Natural killer cell (primary cell): Measurements from ENCODE around the gene PLEK2. TPM values are rescaled to one million over a fixed set of nuclear protein-coding genes. Genes with fewer than 3 reads are reported as not detected.

Experiments
- ATAC-seq, 3 donors: fragments of 150-1000 bp in 2 of 3; fragments of 200-7000 bp in 1 of 3; cut with Tn5 transposase; 1 replicate in 1 of 3; 2 replicates in 2 of 3; pipeline ENCODE4 v1.10.0; 2021; ENCODE audit warnings: mild to moderate bottlenecking in 2 of 3, moderate library complexity in 2 of 3
- DNase-seq, 2 donors: peaks; one replicate each; pipeline versions ENCODE4 v3.0.0 to v3.0.0-alpha.2; 2013 to 2021; ENCODE audit warnings: mixed read lengths in 1 of 2
- H3K27ac ChIP-seq: one replicate; pipeline ENCODE4 v1.5.1; 2013; ENCODE audit warnings: mild to moderate bottlenecking, low read length
- H3K27me3 ChIP-seq: one replicate; pipeline ENCODE4 v1.6.1; 2013; ENCODE audit warnings: low read length; ENCODE audit not compliant: control insufficient read depth, insufficient read depth
- H3K36me3 ChIP-seq: one replicate; pipeline ENCODE4 v1.6.1; 2013; ENCODE audit warnings: low read length; ENCODE audit not compliant: control insufficient read depth, insufficient read depth
- H3K4me1 ChIP-seq: one replicate; pipeline ENCODE4 v1.6.1; 2013; ENCODE audit warnings: low read length; ENCODE audit not compliant: control insufficient read depth, insufficient read depth
- H3K4me3 ChIP-seq: one replicate; pipeline ENCODE4 v1.5.1; 2013; ENCODE audit warnings: low read length
- H3K9me3 ChIP-seq: one replicate; pipeline ENCODE4 v1.6.1; 2013; ENCODE audit warnings: low read length; ENCODE audit not compliant: control insufficient read depth, insufficient read depth
- H3K27ac Mint-ChIP-seq, 2 donors: one replicate each; pipeline ENCODE4 v1.8.0; 2022; ENCODE audit warnings: mild to moderate bottlenecking in 2 of 2, mixed read lengths in 2 of 2, moderate library complexity in 1 of 2
- H3K27me3 Mint-ChIP-seq, 2 donors: one replicate each; pipeline ENCODE4 v1.8.0; 2022; ENCODE audit warnings: low read depth in 2 of 2, mixed read lengths in 2 of 2
- H3K36me3 Mint-ChIP-seq: one replicate; pipeline ENCODE4 v1.8.0; 2022; ENCODE audit warnings: mixed read lengths
- H3K4me1 Mint-ChIP-seq, 2 donors: one replicate each; pipeline ENCODE4 v1.8.0; 2022; ENCODE audit warnings: mixed read lengths in 2 of 2
- H3K4me3 Mint-ChIP-seq: one replicate; pipeline ENCODE4 v1.8.0; 2022; ENCODE audit warnings: mild to moderate bottlenecking, moderate library complexity, mixed read lengths
- H3K9me3 Mint-ChIP-seq, 2 donors: one replicate each; pipeline ENCODE4 v1.8.0; 2022; ENCODE audit warnings: mixed read lengths in 2 of 2
- CTCF ChIP-seq: fragments of 200-600 bp; IDR thresholded peaks from one replicate; pipeline ENCODE4 v1.8.0; 2022; ENCODE audit warnings: antibody characterized with exemption
- WGBS: methylation state at CpG from one replicate; pipeline ENCODE4 v1.1.7; 2013; ENCODE audit warnings: missing lambda C conversion rate; ENCODE audit not compliant: insufficient coverage; 5-methylcytosine and 5-hydroxymethylcytosine counted together
- intact Hi-C: fragments of 100-400 bp; cut with micrococcal nuclease; formaldehyde crosslinking; loops from one replicate; pipeline ENCODE4 v1.14.2; 2022
- total RNA-seq, 4 donors: library from RNA; stranded (reverse); fragments of 120-200 nt in 1 of 4; gene quantifications; one replicate each; pipeline versions ENCODE4 v1.2.3 to v1.2.4, GENCODE V29; 2013 to 2022

Gene PLEK2
- total RNA-seq, 3 donors from 2014 or later (not counting 1 experiment from before 2014, with no cell fraction given): not detected

GRCh38 chr14:67397536-67397935 lies 14.4 kb downstream of the PLEK2 start:
- intact Hi-C loops: no loop called here
- WGBS: 95% methylated on average over 9 of the region's 9 CpGs
- no peak for DNase-seq

GRCh38 chr14:67396381-67396970 lies 15.5 kb downstream of the PLEK2 start:
- H3K27ac ChIP-seq: no peak overlapping the region
- H3K27ac Mint-ChIP-seq: no peak overlapping the region
- H3K4me3 ChIP-seq: no peak overlapping the region
- WGBS: 93% methylated on average over 2 of the region's 2 CpGs
- DNase-seq (no peak), ATAC-seq (no peak)
- TF ChIP-seq CTCF: no peak
- no peaks in the 10 kb centered on the region for H3K36me3 ChIP-seq
- intact Hi-C loops: no loop called here
- no peak overlapping the region for H3K4me3 Mint-ChIP-seq
- H3K27me3 ChIP-seq: no peaks in the 10 kb centered on the region
- no peaks in the 10 kb centered on the region for H3K4me1 ChIP-seq
- no peaks in the 10 kb centered on the region for H3K36me3 Mint-ChIP-seq
- no peaks in the 10 kb centered on the region for H3K4me1 Mint-ChIP-seq
- peaks cover 0 to 6% of the 10 kb centered on the region in 2 donors for H3K27me3 Mint-ChIP-seq
- no peaks in the 10 kb centered on the region for H3K9me3 Mint-ChIP-seq
- H3K9me3 ChIP-seq: no peaks in the 10 kb centered on the region

More at GRCh38 chr14:67397536-67397935, 14.4 kb downstream of the PLEK2 start:
- H3K9me3 Mint-ChIP-seq: no peaks in the 10 kb centered on the region
- H3K36me3 ChIP-seq: no peaks in the 10 kb centered on the region
- no peak for ATAC-seq
- no peak overlapping the region for H3K4me3 ChIP-seq
- no peaks in the 10 kb centered on the region for H3K27me3 ChIP-seq
- H3K4me1 Mint-ChIP-seq: no peaks in the 10 kb centered on the region
- H3K27ac ChIP-seq: no peak overlapping the region
- no peak overlapping the region for H3K4me3 Mint-ChIP-seq
- TF ChIP-seq CTCF: no peak
- peaks cover 3 to 10% of the 10 kb centered on the region in 2 donors for H3K27me3 Mint-ChIP-seq
- H3K36me3 Mint-ChIP-seq: no peaks in the 10 kb centered on the region
- no peak overlapping the region for H3K27ac Mint-ChIP-seq
- H3K9me3 ChIP-seq: no peaks in the 10 kb centered on the region
- H3K4me1 ChIP-seq: no peaks in the 10 kb centered on the region

GRCh38 chr14:67395876-67396189 lies 16.1 kb downstream of the PLEK2 start:
- intact Hi-C loops: no loop called here
- Histone ChIP-seq H3K9me3 (no peaks in the 10 kb centered on the region), H3K27ac (no peak overlapping the region), H3K4me1 (no peaks in the 10 kb centered on the region), H3K36me3 (no peaks in the 10 kb centered on the region), H3K27me3 (no peaks in the 10 kb centered on the region), H3K4me3 (no peak overlapping the region)
- H3K27me3 Mint-ChIP-seq: peaks cover 0 to 5% of the 10 kb centered on the region in 2 donors
- H3K4me1 Mint-ChIP-seq: no peaks in the 10 kb centered on the region
- WGBS: 88% methylated on average over 4 of the region's 5 CpGs
- no peak for DNase-seq
- ATAC-seq: no peak
- no peaks in the 10 kb centered on the region for H3K9me3 Mint-ChIP-seq
- no peak for TF ChIP-seq CTCF
- H3K4me3 Mint-ChIP-seq: no peak overlapping the region
- H3K27ac Mint-ChIP-seq: no peak overlapping the region
- no peaks in the 10 kb centered on the region for H3K36me3 Mint-ChIP-seq
